Activated B cell treated with CpG ODN at 0.5 μM for 24 hours (primary cell): Measurements from ENCODE around the gene SUPV3L1. TPM values are rescaled to one million over a fixed set of nuclear protein-coding genes. Genes with fewer than 3 reads are reported as not detected.
A peak's percentile ranks its signal among the peaks of the same experiment; 100 is the strongest.
"Not testable (repeated sequence)": the region's sequence is repeated elsewhere in the genome, so short reads cannot be mapped to it uniquely, and the experiment has no call there.

ENCODE experiments used
- ATAC-seq: fragments of 200-7000 bp; cut with Tn5 transposase; one replicate; pipeline ENCODE4 v1.10.0; 2021; ENCODE audit warnings: low read depth, mild to moderate bottlenecking, moderate library complexity
- CTCF ChIA-PET: fragments of 350-600 bp; sonication (Branson Sonifier 250); formaldehyde crosslinking; loops from one replicate; lab custom pipeline; 2021; ENCODE audit warnings: antibody characterized with exemption; lab: Charles Lee
- POLR2A ChIA-PET: fragments of 350-600 bp; sonication (Branson Sonifier 250); formaldehyde crosslinking; loops from one replicate; lab custom pipeline; 2021; ENCODE audit warnings: antibody characterized with exemption; lab: Charles Lee
- DNase-seq: peaks from one replicate; pipeline ENCODE4 v3.0.0; 2022
- H3K27ac Mint-ChIP-seq: one replicate; pipeline ENCODE4 v1.8.0; 2020; ENCODE audit warnings: mixed read lengths
- H3K27me3 Mint-ChIP-seq: one replicate; pipeline ENCODE4 v1.8.0; 2021; ENCODE audit warnings: mixed read lengths
- H3K36me3 Mint-ChIP-seq: one replicate; pipeline ENCODE4 v1.8.0; 2021; ENCODE audit warnings: low read depth, mixed read lengths
- H3K4me1 Mint-ChIP-seq: one replicate; pipeline ENCODE4 v1.8.0; 2021; ENCODE audit warnings: mixed read lengths
- H3K4me3 Mint-ChIP-seq: one replicate; pipeline ENCODE4 v1.8.0; 2020; ENCODE audit warnings: mild to moderate bottlenecking, mixed read lengths
- H3K9me3 Mint-ChIP-seq: one replicate; pipeline ENCODE4 v1.8.0; 2020; ENCODE audit warnings: mixed read lengths
- CTCF ChIP-seq: fragments of 200-600 bp; IDR thresholded peaks from one replicate; pipeline ENCODE4 v1.8.0; 2022; ENCODE audit warnings: antibody characterized with exemption, mild to moderate bottlenecking
- intact Hi-C: fragments of 100-400 bp; cut with micrococcal nuclease; formaldehyde crosslinking; loops from one replicate; pipeline ENCODE4 v1.15.1; 2024
- total RNA-seq: library from RNA; stranded (reverse); gene quantifications from 2 replicates; pipeline ENCODE4 v1.2.3, GENCODE V29; 2022

SUPV3L1 gene
- total RNA-seq = 38.7 and 49.1 TPM in 2 replicates

DNA sequence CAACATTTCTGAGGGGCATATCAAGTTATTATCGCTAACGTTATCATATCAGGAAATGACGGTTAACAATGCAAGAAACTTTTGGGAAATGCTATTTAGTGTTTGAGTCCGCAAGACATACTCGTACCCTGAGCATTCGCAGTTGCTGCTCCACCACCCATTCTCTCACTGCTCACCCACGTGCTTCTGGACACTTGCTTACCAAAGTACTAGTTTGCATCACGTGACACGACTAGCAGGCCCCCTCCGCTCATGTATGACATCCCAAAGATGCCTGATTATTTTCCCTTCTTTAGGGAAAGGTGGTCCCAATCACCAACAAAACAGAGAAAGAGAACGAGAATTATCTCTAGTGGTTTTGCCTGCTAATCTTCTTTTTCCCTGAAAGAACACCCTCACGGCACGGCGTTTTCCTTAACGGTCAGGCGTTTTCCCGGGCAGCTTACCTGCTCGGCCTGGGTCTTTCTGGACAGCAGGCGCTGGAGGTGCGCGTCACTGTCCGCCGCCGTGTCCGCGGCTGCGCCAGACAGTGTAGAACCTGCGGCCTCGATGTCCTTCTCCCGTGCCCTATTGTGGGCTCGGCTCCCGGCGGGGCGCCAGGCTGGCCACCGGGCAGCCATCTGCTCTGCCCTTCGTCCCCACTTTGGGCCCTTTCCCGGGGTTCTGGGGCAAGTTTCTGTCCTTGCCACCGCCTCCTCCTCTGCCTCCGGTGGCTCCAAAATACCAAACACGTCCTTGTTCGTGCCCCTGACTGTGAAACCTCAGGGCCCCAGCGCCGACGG, at the start of gene SUPV3L1:
Gene SUPV3L1, plus strand, starts transcription at position 492 of the 782 bp plus-strand sequence. Its CDS starts 58 bp downstream, at position 550.
- H3K27ac Mint-ChIP-seq = peak within 1 kb of the TSS; percentile 100
- no peak for TF ChIP-seq CTCF
- H3K36me3 Mint-ChIP-seq = peaks cover 36% of the 10 kb centered on the region
- POLR2A ChIA-PET = interaction anchor here (0.5 to 1.9 kb wide), 14 partner anchors 9 to 1220 kb away, joined by 3 to 12 read pairs (median 4); partner anchors contain the start of genes DDX21, RUFY2 and SRGN
- H3K4me3 Mint-ChIP-seq = peak within 1 kb of the TSS; percentile 95
- intact Hi-C loops = loop anchor here (1.0 to 10.0 kb wide), 9 partner anchors 42 to 653 kb away; partner anchors contain the start of genes CCAR1, DDX21, DDX50 and KIFBP
- no peaks in the 10 kb centered on the region for H3K9me3 Mint-ChIP-seq
- ATAC-seq (peak; percentile 87), DNase-seq (peak; percentile 87)
- CTCF ChIA-PET = no interaction called here
- no peaks in the 10 kb centered on the region for H3K27me3 Mint-ChIP-seq
- H3K4me1 Mint-ChIP-seq = peaks cover 39% of the 10 kb centered on the region

- Mint-ChIP-seq H3K27ac (no peak overlapping the region), H3K36me3 (peaks cover 31% of the 10 kb centered on the region), H3K4me3 (no peak overlapping the region), H3K27me3 (no peaks in the 10 kb centered on the region), H3K4me1 (peaks cover 34% of the 10 kb centered on the region), H3K9me3 (no peaks in the 10 kb centered on the region)
- DNase-seq = no peak
- ChIA-PET CTCF (no interaction called here), POLR2A (interaction anchor here (0.6 kb wide), 1 partner anchor 405 kb away, joined by 4 read pairs; no protein-coding TSS in a partner anchor)
- TF ChIP-seq CTCF = no peak
- intact Hi-C loops = no loop called here
- ATAC-seq = no peak
Observed at GRCh38 chr10:69130251-69130650, 49.8 kb upstream of the SUPV3L1 start.

GRCh38 chr10:69139961-69140360, 40.1 kb upstream of the SUPV3L1 start:
- Mint-ChIP-seq H3K27ac (no peak overlapping the region), H3K4me3 (no peak overlapping the region), H3K4me1 (peaks cover 4% of the 10 kb centered on the region), H3K9me3 (no peaks in the 10 kb centered on the region), H3K36me3 (peaks cover 48% of the 10 kb centered on the region), H3K27me3 (no peaks in the 10 kb centered on the region)
- intact Hi-C loops = no loop called here
- POLR2A ChIA-PET = no interaction called here
- CTCF ChIA-PET = no interaction called here
- DNase-seq (no peak), ATAC-seq (no peak)
- TF ChIP-seq CTCF = no peak

DNA sequence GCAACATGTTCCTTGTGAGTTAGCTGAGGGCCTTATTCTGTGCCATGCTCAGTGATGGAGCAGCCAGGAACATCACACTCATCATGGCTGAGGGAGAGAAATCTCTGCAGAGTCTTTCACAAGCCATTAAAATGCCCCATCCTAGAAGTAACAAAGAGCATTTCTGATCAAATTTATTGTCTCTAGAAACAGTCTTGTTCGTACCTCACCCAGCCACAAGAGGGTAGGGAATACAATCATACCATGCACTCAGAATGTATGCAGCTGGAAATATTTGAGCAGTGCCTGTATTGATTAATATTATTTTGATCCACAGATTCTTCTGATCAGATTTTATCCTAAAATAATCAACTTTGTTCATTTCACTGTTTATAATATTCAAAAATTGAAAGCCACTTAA, 38.7 kb upstream of the SUPV3L1 start:
- H3K9me3 Mint-ChIP-seq = no peaks in the 10 kb centered on the region
- DNase-seq (no peak), ATAC-seq (no peak)
- ChIA-PET POLR2A (no interaction called here), CTCF (no interaction called here)
- peaks cover 42% of the 10 kb centered on the region for H3K36me3 Mint-ChIP-seq
- no peaks in the 10 kb centered on the region for H3K27me3 Mint-ChIP-seq
- H3K27ac Mint-ChIP-seq = no peak overlapping the region
- no peak overlapping the region for H3K4me3 Mint-ChIP-seq
- intact Hi-C loops = no loop called here
- peaks cover 4% of the 10 kb centered on the region for H3K4me1 Mint-ChIP-seq
- no peak for TF ChIP-seq CTCF

DNA sequence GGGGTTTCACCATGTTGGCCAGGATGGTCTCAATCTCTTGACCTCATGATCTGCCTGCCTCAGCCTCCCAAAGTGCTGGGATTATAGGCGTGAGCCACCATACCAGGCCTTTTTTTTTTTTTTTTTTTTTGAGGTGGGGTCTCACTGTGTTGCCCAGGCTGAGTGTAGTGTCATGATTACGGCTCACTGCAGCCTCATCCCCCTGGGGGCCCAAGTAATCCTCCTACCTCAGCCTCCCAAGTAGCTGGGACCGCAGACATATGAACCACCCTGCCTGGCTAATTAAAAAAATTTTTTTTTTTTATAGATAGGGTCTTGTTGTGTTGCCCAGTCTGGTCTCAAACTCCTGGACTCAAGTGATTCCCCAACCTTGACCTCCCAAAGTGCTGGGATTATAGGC, 38.0 kb upstream of the SUPV3L1 start:
- ATAC-seq, POLR2A ChIA-PET, H3K9me3 Mint-ChIP-seq, DNase-seq, H3K27ac Mint-ChIP-seq, H3K27me3 Mint-ChIP-seq, CTCF ChIA-PET, H3K4me3 Mint-ChIP-seq, intact Hi-C loops, H3K4me1 Mint-ChIP-seq: not testable (repeated sequence)
- peaks cover 41% of the 10 kb centered on the region for H3K36me3 Mint-ChIP-seq
